ENCODE measurements around the gene ETFA. TPM values are rescaled to one million over a fixed set of nuclear protein-coding genes. Genes with fewer than 3 reads are reported as not detected.

The ETFA gene
- total and polyA plus RNA-seq, 2 of the 8 experiments (the other 6 are each of a cell fraction or from before 2014, with no cell fraction given) = 60.9 to 90.0 TPM

- TF ChIP-seq CEBPB (IDR thresholded peaks at IDR 0.05; ENCODE audit: low read depth, low read length) (no peak), CHD1 (IDR thresholded peaks at IDR 0.05; ENCODE audit: low read depth, low read length) (no peak), KDM4A (IDR thresholded peaks at IDR 0.05; ENCODE audit: low read depth, low read length, severe bottlenecking) (no peak)
Observed at GRCh38 chr15:76206325-76206976, 104.8 kb downstream of the ETFA start (continued).

All from H1 (cell line).